Stomach smooth muscle (tissue), 2 donors: Measurements from ENCODE around the gene LCE2B.
"Not testable (repeated sequence)": the region's sequence is repeated elsewhere in the genome, so short reads cannot be mapped to it uniquely, and the experiment has no call there.

ENCODE experiments used
- H3K27ac ChIP-seq: one replicate; pipeline ENCODE4 v1.7.0; 2013; ENCODE audit warnings: mild to moderate bottlenecking, low read length, inconsistent platforms
- H3K27me3 ChIP-seq, 2 donors: one replicate each; pipeline ENCODE4 v1.7.0; 2013; ENCODE audit warnings: low read length in 2 of 2; ENCODE audit not compliant: insufficient read depth in 2 of 2, control insufficient read depth in 1 of 2
- H3K36me3 ChIP-seq, 2 donors: one replicate each; pipeline ENCODE4 v1.7.0; 2013; ENCODE audit warnings: low read length in 2 of 2; ENCODE audit not compliant: control insufficient read depth in 2 of 2, insufficient read depth in 2 of 2
- H3K4me1 ChIP-seq: one replicate; pipeline ENCODE4 v1.7.0; 2013; ENCODE audit warnings: low read length; ENCODE audit not compliant: control insufficient read depth, insufficient read depth
- H3K4me3 ChIP-seq, 2 donors: one replicate each; pipeline ENCODE4 v1.7.0; 2013; ENCODE audit warnings: low read length in 2 of 2
- H3K9ac ChIP-seq, 2 donors: one replicate each; pipeline ENCODE4 v1.7.0; 2013; ENCODE audit warnings: low read length in 2 of 2, mild to moderate bottlenecking in 1 of 2
- H3K9me3 ChIP-seq, 2 donors: one replicate each; pipeline ENCODE4 v1.7.0; 2013; ENCODE audit warnings: low read length in 2 of 2; ENCODE audit not compliant: control insufficient read depth in 2 of 2
- donor health status: healthy.
- donor health status: Pancreatic carcinoma.

LCE2B gene, protein sequence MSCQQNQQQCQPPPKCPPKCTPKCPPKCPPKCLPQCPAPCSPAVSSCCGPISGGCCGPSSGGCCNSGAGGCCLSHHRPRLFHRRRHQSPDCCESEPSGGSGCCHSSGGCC

DNA sequence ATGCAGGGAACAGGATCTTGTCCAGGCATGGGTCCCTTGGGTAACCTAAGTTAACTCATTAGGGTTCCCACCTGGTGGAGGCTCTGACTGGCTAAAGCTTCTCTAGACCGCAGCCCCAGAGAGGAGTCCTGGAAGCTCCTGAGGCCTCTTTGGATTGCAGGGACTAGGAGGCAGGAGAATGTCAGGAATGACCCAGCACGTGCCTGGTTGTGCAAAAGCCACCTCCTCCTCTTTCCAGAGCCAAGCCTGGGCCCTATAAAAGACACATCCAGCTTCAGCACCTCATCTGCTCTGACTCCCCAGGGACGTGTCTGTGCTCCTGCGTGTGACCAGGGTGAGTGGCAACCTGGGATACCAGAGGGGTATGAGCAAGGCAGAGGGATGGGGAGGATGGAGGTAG is at the start of gene LCE2B:
TSS of gene LCE2B (plus strand) at position 301 of the 400 bp plus-strand sequence. CDS start 721 bp downstream, outside the sequence.
- not testable (repeated sequence) for H3K4me1 ChIP-seq, H3K9ac ChIP-seq, H3K4me3 ChIP-seq, H3K27me3 ChIP-seq, H3K9me3 ChIP-seq, H3K36me3 ChIP-seq, H3K27ac ChIP-seq

DNA sequence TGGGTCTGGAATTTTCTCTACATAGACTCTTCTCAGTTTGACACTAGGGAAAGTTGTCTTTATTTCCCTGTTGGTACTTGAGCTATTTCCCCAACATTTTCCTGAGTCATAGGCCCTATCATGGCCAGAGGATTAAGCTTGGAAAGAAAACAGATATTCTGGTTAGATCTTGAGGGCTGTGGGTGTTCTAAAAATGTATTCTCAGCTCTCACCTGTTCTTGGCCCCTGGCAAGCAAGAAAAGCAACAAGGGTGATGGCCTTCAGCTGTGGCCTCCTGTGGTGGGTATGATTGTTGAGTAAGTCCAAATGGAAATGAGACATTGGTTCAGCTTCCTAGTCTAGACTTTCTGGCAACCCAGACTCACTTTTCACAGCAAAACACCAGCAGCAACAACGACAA is 45.6 kb upstream of the LCE2B start:
- H3K4me1 ChIP-seq, result no peaks in the 10 kb centered on the region
- H3K36me3 ChIP-seq, result no peaks in the 10 kb centered on the region
- H3K4me3 ChIP-seq, result no peak overlapping the region
- H3K27me3 ChIP-seq, result no peaks in the 10 kb centered on the region
- no peak overlapping the region for H3K27ac ChIP-seq
- H3K9me3 ChIP-seq, result peaks cover 3 to 8% of the 10 kb centered on the region in 2 donors
- no peak overlapping the region for H3K9ac ChIP-seq

DNA sequence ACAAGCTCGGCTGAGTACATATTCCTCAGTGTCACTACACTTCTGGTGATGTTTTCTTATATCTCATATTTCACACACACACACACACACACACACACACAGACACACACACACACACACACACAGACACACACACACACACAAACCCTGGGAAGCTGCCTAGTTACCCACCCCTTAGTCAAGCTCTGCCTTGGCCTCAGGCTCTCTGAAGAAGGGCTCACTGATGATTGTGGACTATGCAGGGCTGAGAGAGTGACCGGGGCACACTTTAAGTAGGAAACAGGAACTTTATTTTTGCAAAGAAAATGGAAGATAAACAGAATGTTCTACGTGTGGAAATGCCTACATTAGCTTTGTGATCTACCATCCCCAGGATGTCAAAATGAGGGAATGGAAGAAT is 42.0 kb upstream of the LCE2B start:
- Histone ChIP-seq H3K4me1 (no peaks in the 10 kb centered on the region), H3K36me3 (no peaks in the 10 kb centered on the region)

DNA sequence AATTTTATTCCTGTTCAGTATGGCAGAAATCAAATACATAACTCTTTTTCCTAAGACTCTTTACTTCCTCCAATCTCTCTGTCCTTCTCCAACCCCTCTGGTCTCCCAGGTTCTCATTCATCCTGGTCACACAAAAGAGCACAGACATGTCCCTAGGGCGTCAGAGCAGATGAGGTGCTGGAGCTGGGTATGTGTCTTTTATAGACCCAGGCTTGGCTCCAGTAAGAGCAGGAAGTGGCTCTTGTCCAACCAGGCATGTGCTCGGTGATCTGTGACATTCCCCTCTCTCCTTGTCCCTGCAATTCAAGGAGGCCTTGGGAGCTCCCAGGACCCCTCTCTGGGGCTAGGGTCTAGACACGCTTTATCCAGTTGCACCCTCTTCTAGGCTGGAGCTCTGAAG is 40.8 kb upstream of the LCE2B start:
- H3K27ac ChIP-seq, result no peak overlapping the region
- no peaks in the 10 kb centered on the region for H3K9me3 ChIP-seq
- peaks cover 0 to 3% of the 10 kb centered on the region in 2 donors for H3K27me3 ChIP-seq
- no peak overlapping the region for H3K9ac ChIP-seq
- no peaks in the 10 kb centered on the region for H3K4me1 ChIP-seq
- no peaks in the 10 kb centered on the region for H3K36me3 ChIP-seq
- no peak overlapping the region for H3K4me3 ChIP-seq

More for the DNA sequence above, 42.0 kb upstream of the LCE2B start:
- Histone ChIP-seq H3K27me3 (peaks cover 0 to 3% of the 10 kb centered on the region in 2 donors), H3K27ac (no peak overlapping the region), H3K4me3 (no peak overlapping the region), H3K9ac (no peak overlapping the region), H3K9me3 (peaks cover 3 to 4% of the 10 kb centered on the region in 2 donors)

DNA sequence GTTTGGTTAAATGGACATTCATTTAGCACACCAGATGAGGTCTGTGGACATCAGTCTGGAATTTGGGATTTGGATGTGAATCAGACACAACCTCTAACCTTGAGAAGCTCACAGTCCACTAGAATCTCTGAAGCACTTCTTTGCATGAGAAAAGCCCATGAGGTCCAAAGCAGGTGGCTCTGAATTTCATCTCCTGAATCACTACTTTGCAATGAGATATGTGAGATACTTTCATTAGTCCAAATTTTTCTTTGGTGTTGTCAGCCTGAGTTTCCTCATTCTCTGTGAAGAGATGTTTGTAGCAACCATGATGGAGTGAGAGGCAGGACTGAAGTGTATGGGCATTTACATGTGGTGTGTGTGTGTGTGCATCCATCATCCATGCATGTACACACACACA is 39.3 kb upstream of the LCE2B start:
- no peak overlapping the region for H3K4me3 ChIP-seq
- H3K4me1 ChIP-seq, result no peaks in the 10 kb centered on the region
- peaks cover 0 to 3% of the 10 kb centered on the region in 2 donors for H3K27me3 ChIP-seq
- H3K36me3 ChIP-seq, result no peaks in the 10 kb centered on the region
- no peak overlapping the region for H3K9ac ChIP-seq
- no peak overlapping the region for H3K27ac ChIP-seq
- no peaks in the 10 kb centered on the region for H3K9me3 ChIP-seq

DNA sequence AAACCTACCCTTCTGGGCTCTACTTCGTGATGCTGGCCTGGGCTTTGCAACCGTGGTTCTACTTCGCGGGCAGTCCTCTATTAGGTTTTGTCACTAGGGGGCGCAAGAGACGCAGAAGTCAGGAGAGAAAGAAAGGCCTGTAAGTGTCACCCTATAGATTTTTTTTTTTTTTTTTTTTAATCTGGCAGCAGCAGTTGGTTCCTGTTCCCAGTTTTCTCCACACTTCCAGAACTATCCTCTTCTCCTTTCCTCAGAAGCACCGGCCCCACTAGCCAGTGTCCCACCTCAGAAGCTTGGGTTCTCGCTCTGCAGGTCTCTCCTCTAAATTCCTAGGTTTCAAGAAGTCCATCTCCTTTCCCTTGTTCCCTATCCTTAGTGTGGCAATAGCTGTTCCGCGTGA is 31.8 kb upstream of the LCE2B start:
- no peaks in the 10 kb centered on the region for H3K4me1 ChIP-seq
- no peak overlapping the region for H3K4me3 ChIP-seq
- no peaks in the 10 kb centered on the region for H3K27me3 ChIP-seq
- H3K27ac ChIP-seq, result no peak overlapping the region
- no peaks in the 10 kb centered on the region for H3K9me3 ChIP-seq
- H3K36me3 ChIP-seq, result no peaks in the 10 kb centered on the region
- no peak overlapping the region for H3K9ac ChIP-seq

DNA sequence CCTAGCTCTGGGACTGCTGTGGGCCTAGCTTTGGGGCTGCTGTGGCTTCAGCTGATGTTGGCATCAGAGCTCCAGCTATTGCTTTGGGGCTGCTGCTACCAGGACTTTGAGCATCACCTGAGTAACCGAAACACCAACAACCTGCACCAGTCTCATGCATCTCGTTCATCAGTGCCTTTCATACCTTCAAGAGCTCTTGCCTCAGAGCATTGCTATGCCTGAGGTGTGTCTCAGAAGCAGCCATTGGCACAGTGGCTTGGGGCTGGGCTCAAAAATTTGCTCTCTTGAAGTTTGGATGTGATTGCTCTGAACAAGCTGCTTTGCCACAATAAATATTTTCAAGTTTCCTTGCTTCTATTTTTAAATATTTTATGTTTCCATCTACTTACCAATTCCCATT is 29.5 kb upstream of the LCE2B start:
- H3K36me3 ChIP-seq, result no peaks in the 10 kb centered on the region

DNA sequence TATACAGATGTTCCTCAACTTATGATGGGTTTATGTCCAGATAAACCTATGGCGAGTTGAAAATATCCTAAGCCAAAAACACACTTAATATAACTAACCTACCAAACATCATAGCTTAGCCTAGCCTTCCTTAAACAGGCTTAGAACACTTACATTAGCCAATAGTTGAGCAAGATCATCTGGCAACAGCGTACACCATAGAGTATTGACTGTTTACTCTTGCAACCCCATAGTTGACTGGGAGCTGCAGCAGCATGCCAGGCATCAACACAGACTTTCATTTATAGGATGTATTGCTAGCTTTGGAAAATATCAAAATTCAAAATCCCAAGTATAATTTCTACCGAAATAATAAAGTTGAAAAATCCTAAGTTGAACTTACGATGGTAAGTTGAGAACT is 28.2 kb upstream of the LCE2B start:
- H3K27ac ChIP-seq, result no peak overlapping the region
- no peaks in the 10 kb centered on the region for H3K27me3 ChIP-seq

More for the DNA sequence above, 29.5 kb upstream of the LCE2B start:
- no peaks in the 10 kb centered on the region for H3K9me3 ChIP-seq
- no peak overlapping the region for H3K9ac ChIP-seq
- H3K27me3 ChIP-seq, result no peaks in the 10 kb centered on the region
- H3K4me3 ChIP-seq, result no peak overlapping the region
- H3K27ac ChIP-seq, result no peak overlapping the region
- no peaks in the 10 kb centered on the region for H3K4me1 ChIP-seq

DNA sequence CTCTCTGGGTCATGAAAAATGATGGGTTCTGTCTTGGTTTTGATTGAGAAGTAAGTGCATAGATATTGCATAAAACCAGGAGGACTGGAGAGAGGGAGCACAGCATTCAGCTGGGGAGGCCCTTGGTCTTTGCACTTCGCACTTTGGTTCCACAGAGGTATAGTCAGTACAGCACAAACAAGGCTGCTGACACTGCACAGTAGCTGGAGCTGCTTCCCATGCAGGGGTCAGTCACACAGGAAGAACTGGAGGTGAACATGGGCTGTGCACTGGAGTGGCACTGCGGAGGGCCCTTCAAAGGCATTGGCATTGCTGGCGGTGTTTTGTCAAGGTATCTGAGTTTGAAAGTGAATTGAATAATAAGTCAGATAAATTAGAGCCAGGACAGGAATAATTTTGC is 27.3 kb upstream of the LCE2B start:
- Histone ChIP-seq H3K9me3 (no peaks in the 10 kb centered on the region), H3K4me3 (no peak overlapping the region), H3K36me3 (no peaks in the 10 kb centered on the region), H3K9ac (no peak overlapping the region), H3K27me3 (no peaks in the 10 kb centered on the region), H3K27ac (no peak overlapping the region), H3K4me1 (no peaks in the 10 kb centered on the region)

More for the DNA sequence above, 28.2 kb upstream of the LCE2B start:
- Histone ChIP-seq H3K9ac (no peak overlapping the region), H3K36me3 (no peaks in the 10 kb centered on the region), H3K9me3 (no peaks in the 10 kb centered on the region), H3K4me3 (no peak overlapping the region), H3K4me1 (no peaks in the 10 kb centered on the region)

DNA sequence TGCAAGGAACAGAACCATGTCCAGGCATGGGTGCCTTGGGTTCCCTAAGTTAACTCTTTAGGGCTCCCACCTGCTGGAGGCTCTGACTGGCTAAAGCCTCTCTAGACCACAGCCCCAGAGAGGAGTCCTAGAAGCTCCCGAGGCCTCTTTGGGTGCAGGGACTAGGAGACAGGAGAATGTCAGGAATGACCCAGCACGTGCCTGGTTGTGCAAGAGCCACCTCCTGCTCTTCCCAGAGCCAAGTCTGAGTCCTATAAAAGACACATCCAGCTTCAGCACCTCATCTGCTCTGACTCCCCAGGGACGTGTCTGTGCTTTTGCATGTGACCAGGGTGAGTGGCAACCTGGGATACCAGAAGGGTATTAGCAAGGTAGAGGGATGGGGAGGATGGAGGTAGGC is 22.8 kb upstream of the LCE2B start, which contains the start of gene LCE2D:
TSS of gene LCE2D (plus strand) at position 283 of the 400 bp plus-strand sequence. CDS start 726 bp downstream, outside the sequence.
- no peak within 1 kb of the TSS for H3K9ac ChIP-seq
- H3K27me3 ChIP-seq, result no peaks in the 10 kb centered on the region
- H3K4me3 ChIP-seq, result no peak within 1 kb of the TSS
- H3K9me3 ChIP-seq, result no peaks in the 10 kb centered on the region
- no peak within 1 kb of the TSS for H3K27ac ChIP-seq
- H3K4me1 ChIP-seq, result no peaks in the 10 kb centered on the region
- no peaks in the 10 kb centered on the region for H3K36me3 ChIP-seq

DNA sequence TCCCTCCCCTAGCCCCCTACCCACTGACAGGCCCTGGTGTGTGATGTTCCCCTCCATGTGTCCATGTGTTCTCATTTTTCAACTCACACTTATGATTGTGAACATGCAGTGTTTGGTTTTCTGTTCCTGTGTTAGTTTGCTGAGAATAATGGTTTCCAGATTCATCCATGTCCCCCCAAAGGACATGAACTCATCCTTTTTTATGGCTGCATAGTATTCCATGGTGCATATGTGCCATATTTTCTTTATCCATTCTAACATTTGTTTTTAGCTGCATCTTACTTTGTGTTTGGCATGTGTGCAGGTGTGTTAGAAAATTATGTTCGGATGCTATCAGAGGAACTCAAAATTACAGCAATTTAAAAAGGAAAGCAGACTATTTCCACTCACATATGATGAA is 19.8 kb upstream of the LCE2B start:
- H3K9ac ChIP-seq, H3K4me3 ChIP-seq, H3K27ac ChIP-seq, H3K9me3 ChIP-seq, H3K36me3 ChIP-seq, H3K4me1 ChIP-seq, H3K27me3 ChIP-seq: not testable (repeated sequence)
